ENCODE data around the gene NCKAP5. TPM values are rescaled to one million over a fixed set of nuclear protein-coding genes. Genes with fewer than 3 reads are reported as not detected.

Gene NCKAP5
- total and polyA plus RNA-seq, 10 donors: 0.39 to 6.0 (median 3.3) TPM

DNA sequence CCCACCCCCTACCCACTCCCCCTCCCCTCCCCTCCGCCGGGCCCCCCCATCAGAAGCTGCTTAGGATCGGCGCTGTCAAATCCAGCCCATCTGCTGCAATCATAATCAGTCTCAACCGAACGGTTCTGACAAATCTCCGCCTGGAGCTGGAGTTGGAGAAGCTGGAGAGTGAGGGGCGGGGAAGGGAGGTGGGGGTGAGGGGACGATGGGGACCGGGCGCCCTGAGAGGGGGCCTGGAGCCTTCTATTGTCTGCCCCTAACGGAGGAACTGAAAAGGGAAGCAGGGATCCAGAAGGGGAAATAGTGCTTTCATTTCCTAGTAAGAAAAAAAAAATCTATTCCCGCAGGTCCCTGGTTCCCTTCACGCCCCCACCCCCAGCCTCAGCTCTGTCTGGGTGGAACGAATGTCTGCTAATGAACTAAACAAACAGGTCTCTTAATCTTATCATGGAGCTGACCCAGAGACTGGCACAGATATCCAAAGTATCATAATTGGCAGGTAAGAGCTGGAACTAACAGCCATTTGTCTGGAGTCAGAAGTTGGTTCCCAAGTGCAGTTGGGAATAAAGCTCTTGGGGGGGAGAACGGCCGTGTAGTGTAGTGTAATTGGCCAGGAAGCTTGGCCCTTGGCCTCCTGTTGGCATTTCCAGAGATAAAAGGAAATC, 301.2 kb downstream of the NCKAP5 start:
- Histone ChIP-seq H3K27ac (peak overlapping the region in 1 of 8 donors; percentile 69), H3K4me1 (peaks cover 0 to 31% (median 20%) of the 10 kb centered on the region in 6 donors), H3K36me3 (no peaks in the 10 kb centered on the region), H3K4me3 (peak overlapping the region in 7 of 8 donors; percentile 36 to 67 (median 41)), H3K9me3 (no peaks in the 10 kb centered on the region), H3K27me3 (replicated peaks in 1 of 7) (peaks cover 0 to 32% (median 0%) of the 10 kb centered on the region in 7 donors)
- intact Hi-C loops (cut with DNase I; ENCODE audit: low total_unique reads): no loop called here
- TF ChIP-seq, protein P1, sequence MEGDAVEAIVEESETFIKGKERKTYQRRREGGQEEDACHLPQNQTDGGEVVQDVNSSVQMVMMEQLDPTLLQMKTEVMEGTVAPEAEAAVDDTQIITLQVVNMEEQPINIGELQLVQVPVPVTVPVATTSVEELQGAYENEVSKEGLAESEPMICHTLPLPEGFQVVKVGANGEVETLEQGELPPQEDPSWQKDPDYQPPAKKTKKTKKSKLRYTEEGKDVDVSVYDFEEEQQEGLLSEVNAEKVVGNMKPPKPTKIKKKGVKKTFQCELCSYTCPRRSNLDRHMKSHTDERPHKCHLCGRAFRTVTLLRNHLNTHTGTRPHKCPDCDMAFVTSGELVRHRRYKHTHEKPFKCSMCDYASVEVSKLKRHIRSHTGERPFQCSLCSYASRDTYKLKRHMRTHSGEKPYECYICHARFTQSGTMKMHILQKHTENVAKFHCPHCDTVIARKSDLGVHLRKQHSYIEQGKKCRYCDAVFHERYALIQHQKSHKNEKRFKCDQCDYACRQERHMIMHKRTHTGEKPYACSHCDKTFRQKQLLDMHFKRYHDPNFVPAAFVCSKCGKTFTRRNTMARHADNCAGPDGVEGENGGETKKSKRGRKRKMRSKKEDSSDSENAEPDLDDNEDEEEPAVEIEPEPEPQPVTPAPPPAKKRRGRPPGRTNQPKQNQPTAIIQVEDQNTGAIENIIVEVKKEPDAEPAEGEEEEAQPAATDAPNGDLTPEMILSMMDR (IDR thresholded peaks at IDR 0.05 in 8 of 11, conservative IDR thresholded peaks at IDR 0.05 in 3 of 11): no peak
- no peak for TF ChIP-seq POLR2AphosphoS5 (IDR thresholded peaks at IDR 0.05)
- no peak for TF ChIP-seq POLR2A (IDR thresholded peaks at IDR 0.05)
- DNase-seq: no peak
- WGBS, 5 donors: 3 to 7% (median 3%) methylated on average over 15 to 17 of the region's 17 CpGs

DNA sequence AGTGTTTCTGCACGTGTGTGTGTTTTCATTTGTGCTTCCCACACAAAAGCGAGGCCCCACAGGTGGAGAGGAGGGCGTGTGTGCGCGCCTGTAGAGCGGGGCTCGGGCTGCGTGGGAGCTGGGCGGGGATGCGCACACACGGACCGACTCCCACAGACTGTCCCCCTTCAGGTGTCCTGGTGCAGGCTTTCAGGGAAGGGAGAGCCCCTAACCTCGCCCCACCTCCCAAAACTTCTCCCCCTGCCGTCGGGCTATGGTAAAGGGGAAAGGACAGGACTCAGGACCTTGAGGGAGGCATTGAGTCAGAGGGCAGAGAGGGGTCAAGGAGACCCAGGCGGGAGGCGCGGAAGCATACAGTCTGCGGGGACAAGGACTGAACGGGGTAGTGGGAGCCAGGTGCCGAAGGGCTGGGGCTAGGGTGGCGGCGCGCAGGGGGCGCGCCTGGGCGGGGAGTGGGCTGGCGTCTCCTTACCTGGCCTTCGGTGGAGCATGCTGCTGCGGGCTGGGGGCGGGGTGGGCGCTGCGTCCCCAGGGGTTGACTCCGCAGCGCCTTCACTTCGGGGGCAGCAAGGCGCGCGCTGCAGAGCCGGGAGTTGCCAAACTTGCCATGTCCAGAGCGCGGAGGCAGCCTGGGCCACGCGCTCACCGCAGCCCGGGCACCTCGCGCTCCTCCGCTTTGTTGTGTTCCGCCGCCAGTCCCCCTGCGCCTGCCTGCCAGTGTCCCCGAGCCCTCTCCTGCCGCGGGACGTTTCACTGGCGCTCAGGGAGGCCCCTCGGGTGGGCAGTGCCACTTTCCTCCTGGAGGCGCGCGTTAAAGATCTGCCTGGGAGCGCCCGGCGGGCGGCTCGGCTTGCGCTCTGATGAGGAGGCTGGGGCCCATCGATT, 302.0 kb downstream of the NCKAP5 start:
- H3K4me3 ChIP-seq: peak overlapping the region; percentile 20 to 67 (median 41)
- H3K4me1 ChIP-seq: peaks cover 0 to 31% (median 20%) of the 10 kb centered on the region in 6 donors
- H3K27ac ChIP-seq: peak overlapping the region in 3 of 8 donors; percentile 28 to 69 (median 28)
- intact Hi-C loops (cut with DNase I; ENCODE audit: low total_unique reads): no loop called here
- H3K27me3 ChIP-seq (replicated peaks in 1 of 7): peaks cover 0 to 32% (median 0%) of the 10 kb centered on the region in 7 donors
- DNase-seq: no peak
- no peak for TF ChIP-seq POLR2A (IDR thresholded peaks at IDR 0.05)
- TF ChIP-seq, protein P1 (IDR thresholded peaks at IDR 0.05 in 8 of 11, conservative IDR thresholded peaks at IDR 0.05 in 3 of 11): no peak
- TF ChIP-seq POLR2AphosphoS5 (IDR thresholded peaks at IDR 0.05): no peak
- 2 to 5% (median 4%) methylated on average over 14 to 68 of the region's 68 CpGs for WGBS, 5 donors
- H3K9me3 ChIP-seq: no peaks in the 10 kb centered on the region
- H3K36me3 ChIP-seq: no peaks in the 10 kb centered on the region

DNA sequence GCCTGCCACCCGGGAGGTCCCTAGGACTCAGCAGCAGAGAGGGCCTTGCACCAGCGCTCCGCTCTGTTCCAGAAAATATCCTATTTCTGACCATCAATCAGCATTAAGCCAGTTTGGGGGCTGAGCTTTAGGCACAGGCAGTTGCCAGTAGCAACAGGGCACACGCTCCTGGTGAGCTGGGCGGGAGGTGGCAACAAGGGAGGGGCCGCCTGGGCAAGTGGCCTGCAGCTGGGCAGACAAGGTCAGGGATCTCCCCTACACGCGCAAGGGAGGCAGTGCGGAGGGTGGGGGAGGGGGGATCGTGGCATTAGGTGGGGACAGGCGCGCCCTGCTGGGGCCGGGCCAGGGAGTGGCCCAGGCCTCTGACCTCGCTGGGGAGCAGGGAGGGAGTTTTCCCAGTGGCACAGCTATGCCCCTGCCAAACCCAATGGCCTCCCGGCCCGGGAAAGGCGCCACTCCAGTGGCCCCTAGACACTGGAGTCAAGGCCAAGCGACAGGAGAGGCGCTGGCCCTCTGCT, 302.8 kb downstream of the NCKAP5 start:
- WGBS, 5 donors: 4 to 10% (median 7%) methylated on average over 9 to 19 of the region's 19 CpGs
- Histone ChIP-seq H3K27me3 (replicated peaks in 1 of 7) (peaks cover 0 to 32% (median 0%) of the 10 kb centered on the region in 7 donors), H3K27ac (peak overlapping the region in 5 of 8 donors; percentile 34 to 71 (median 45)), H3K9me3 (no peaks in the 10 kb centered on the region), H3K4me1 (peaks cover 0 to 31% (median 20%) of the 10 kb centered on the region in 6 donors), H3K4me3 (peak overlapping the region; percentile 20 to 67 (median 41)), H3K36me3 (no peaks in the 10 kb centered on the region)
- DNase-seq: peak; percentile 82
- TF ChIP-seq POLR2A (IDR thresholded peaks at IDR 0.05) (no peak), POLR2AphosphoS5 (IDR thresholded peaks at IDR 0.05) (peak in 2 of 3 donors; percentile 62 to 64)
- TF ChIP-seq, protein P1 (IDR thresholded peaks at IDR 0.05 in 8 of 11, conservative IDR thresholded peaks at IDR 0.05 in 3 of 11): no peak
- intact Hi-C loops (cut with DNase I; ENCODE audit: low total_unique reads): no loop called here

Measured in spleen (tissue), 11 donors.